Measurements from ENCODE around the gene ANKMY1. TPM values are rescaled to one million over a fixed set of nuclear protein-coding genes. Genes with fewer than 3 reads are reported as not detected.

Gene ANKMY1
- total and polyA plus RNA-seq, 3 experiments from 2014 or later = 15.8 to 27.9 (median 22.4) TPM

- no peaks in the 10 kb centered on the region for H3K27me3 ChIP-seq (ENCODE audit: insufficient read depth, low read length, poor library complexity, severe bottlenecking)
- H3K9me3 ChIP-seq (ENCODE audit: low read length) = no peaks in the 10 kb centered on the region
- peaks cover 49 to 73% (median 66%) of the 10 kb centered on the region in 3 donors for H3K4me1 Mint-ChIP-seq
- no peaks in the 10 kb centered on the region for H3K27me3 Mint-ChIP-seq
- H3K27ac Mint-ChIP-seq = peak overlapping the region in 3 of 8 donors; percentile 42 to 55 (median 52)
- peak overlapping the region in 1 of 7 donors; percentile 61 for H3K4me3 Mint-ChIP-seq
- H3K36me3 ChIP-seq (ENCODE audit: insufficient read depth, low read length) = peaks cover 5% of the 10 kb centered on the region
- ChIA-PET CTCF (interaction anchor here (1.8 kb wide), 1 partner anchor 69 kb away, joined by 4 read pairs; no protein-coding TSS in a partner anchor), POLR2A (no interaction called here)
- DNase-seq = no peak
- H3K4me1 ChIP-seq (ENCODE audit: insufficient read depth, low read length) = peaks cover 44% of the 10 kb centered on the region
- no peak overlapping the region for H3K4me3 ChIP-seq (ENCODE audit: low read length)
- H3K36me3 Mint-ChIP-seq = peaks cover 6 to 39% (median 7%) of the 10 kb centered on the region in 3 donors
- H3K9me3 Mint-ChIP-seq = no peaks in the 10 kb centered on the region
- H3K27ac ChIP-seq (ENCODE audit: low read depth, low read length) = no peak overlapping the region
Measured at GRCh38 chr2:240582781-240583180, 25.0 kb upstream of the ANKMY1 start.

GRCh38 chr2:240581811-240582210 lies 24.0 kb upstream of the ANKMY1 start:
- ChIA-PET POLR2A (interaction anchor here (0.7 kb wide), 1 partner anchor 16 kb away, joined by 3 read pairs; no protein-coding TSS in a partner anchor), CTCF (interaction anchor here (1.0 to 1.8 kb wide), 2 partner anchors 21 to 68 kb away, joined by 3 to 4 read pairs; partner anchors contain the start of gene DUSP28)
- peak overlapping the region in 1 of 7 donors; percentile 61 for H3K4me3 Mint-ChIP-seq
- peaks cover 37% of the 10 kb centered on the region for H3K4me1 ChIP-seq (ENCODE audit: insufficient read depth, low read length)
- H3K27ac Mint-ChIP-seq = peak overlapping the region in 4 of 8 donors; percentile 42 to 64 (median 55)
- no peak overlapping the region for H3K27ac ChIP-seq (ENCODE audit: low read depth, low read length)
- H3K4me3 ChIP-seq (ENCODE audit: low read length) = no peak overlapping the region
- no peaks in the 10 kb centered on the region for H3K27me3 ChIP-seq (ENCODE audit: insufficient read depth, low read length, poor library complexity, severe bottlenecking)
- H3K36me3 ChIP-seq (ENCODE audit: insufficient read depth, low read length) = peaks cover 5% of the 10 kb centered on the region
- peaks cover 6 to 42% (median 7%) of the 10 kb centered on the region in 3 donors for H3K36me3 Mint-ChIP-seq
- H3K4me1 Mint-ChIP-seq = peaks cover 42 to 66% (median 58%) of the 10 kb centered on the region in 3 donors
- H3K27me3 Mint-ChIP-seq = no peaks in the 10 kb centered on the region
- no peaks in the 10 kb centered on the region for H3K9me3 ChIP-seq (ENCODE audit: low read length)
- no peaks in the 10 kb centered on the region for H3K9me3 Mint-ChIP-seq
- no peak for DNase-seq

GRCh38 chr2:240579771-240580614 lies 22.2 kb upstream of the ANKMY1 start:
- Histone ChIP-seq H3K27ac (ENCODE audit: low read depth, low read length) (no peak overlapping the region), H3K4me1 (ENCODE audit: insufficient read depth, low read length) (peaks cover 29% of the 10 kb centered on the region), H3K27me3 (ENCODE audit: insufficient read depth, low read length, poor library complexity, severe bottlenecking) (no peaks in the 10 kb centered on the region), H3K4me3 (ENCODE audit: low read length) (no peak overlapping the region), H3K9me3 (ENCODE audit: low read length) (no peaks in the 10 kb centered on the region), H3K36me3 (ENCODE audit: insufficient read depth, low read length) (peaks cover 21% of the 10 kb centered on the region)
- Mint-ChIP-seq H3K4me1 (peaks cover 33 to 53% (median 49%) of the 10 kb centered on the region in 3 donors), H3K4me3 (peak overlapping the region in 6 of 7 donors; percentile 8 to 69 (median 56)), H3K27me3 (no peaks in the 10 kb centered on the region), H3K27ac (peak overlapping the region; percentile 59 to 91 (median 84)), H3K36me3 (peaks cover 6 to 52% (median 7%) of the 10 kb centered on the region in 3 donors), H3K9me3 (no peaks in the 10 kb centered on the region)
- POLR2A ChIA-PET = interaction anchor here (1.1 to 2.1 kb wide), 4 partner anchors 13 to 65 kb away, joined by 4 to 38 read pairs (median 7); partner anchors contain the start of genes ANKMY1 and RNPEPL1
- CTCF ChIA-PET = interaction anchor here (1.0 to 3.0 kb wide), 15 partner anchors 9 to 66 kb away, joined by 3 to 50 read pairs (median 8); partner anchors contain the start of genes ANKMY1, DUSP28 and RNPEPL1
- DNase-seq = peak; percentile 70 to 89 (median 76)

GRCh38 chr2:240579071-240579762 lies 21.4 kb upstream of the ANKMY1 start:
- CTCF ChIA-PET = interaction anchor here (1.0 to 3.0 kb wide), 15 partner anchors 9 to 65 kb away, joined by 3 to 50 read pairs (median 8); partner anchors contain the start of genes ANKMY1, DUSP28 and RNPEPL1

GRCh38 chr2:240578488-240578887 lies 20.7 kb upstream of the ANKMY1 start:
- no peaks in the 10 kb centered on the region for H3K9me3 ChIP-seq (ENCODE audit: low read length)
- Mint-ChIP-seq H3K4me3 (no peak overlapping the region), H3K36me3 (peaks cover 6 to 56% (median 7%) of the 10 kb centered on the region in 3 donors), H3K4me1 (peaks cover 25 to 42% (median 41%) of the 10 kb centered on the region in 3 donors), H3K9me3 (no peaks in the 10 kb centered on the region), H3K27ac (peak overlapping the region in 5 of 8 donors; percentile 36 to 85 (median 48)), H3K27me3 (no peaks in the 10 kb centered on the region)
- H3K4me3 ChIP-seq (ENCODE audit: low read length) = no peak overlapping the region
- peaks cover 21% of the 10 kb centered on the region for H3K4me1 ChIP-seq (ENCODE audit: insufficient read depth, low read length)
- no peak overlapping the region for H3K27ac ChIP-seq (ENCODE audit: low read depth, low read length)
- DNase-seq = no peak
- POLR2A ChIA-PET = interaction anchor here (1.3 to 2.4 kb wide), 2 partner anchors 10 to 12 kb away, joined by 4 to 8 read pairs; no protein-coding TSS in a partner anchor
- CTCF ChIA-PET = interaction anchor here (1.5 to 3.0 kb wide), 4 partner anchors 12 to 64 kb away, joined by 5 to 50 read pairs (median 22); partner anchors contain the start of gene DUSP28
- H3K27me3 ChIP-seq (ENCODE audit: insufficient read depth, low read length, poor library complexity, severe bottlenecking) = no peaks in the 10 kb centered on the region
- peaks cover 27% of the 10 kb centered on the region for H3K36me3 ChIP-seq (ENCODE audit: insufficient read depth, low read length)

More at GRCh38 chr2:240579071-240579762, 21.4 kb upstream of the ANKMY1 start:
- H3K27ac Mint-ChIP-seq = peak overlapping the region; percentile 59 to 91 (median 85)
- H3K4me3 Mint-ChIP-seq = peak overlapping the region in 5 of 7 donors; percentile 5 to 69 (median 54)
- H3K36me3 Mint-ChIP-seq = peaks cover 6 to 54% (median 7%) of the 10 kb centered on the region in 3 donors
- Histone ChIP-seq H3K9me3 (ENCODE audit: low read length) (no peaks in the 10 kb centered on the region), H3K4me1 (ENCODE audit: insufficient read depth, low read length) (peaks cover 21% of the 10 kb centered on the region), H3K27me3 (ENCODE audit: insufficient read depth, low read length, poor library complexity, severe bottlenecking) (no peaks in the 10 kb centered on the region), H3K36me3 (ENCODE audit: insufficient read depth, low read length) (peaks cover 27% of the 10 kb centered on the region), H3K4me3 (ENCODE audit: low read length) (no peak overlapping the region), H3K27ac (ENCODE audit: low read depth, low read length) (no peak overlapping the region)
- H3K4me1 Mint-ChIP-seq = peaks cover 25 to 46% (median 42%) of the 10 kb centered on the region in 3 donors
- H3K9me3 Mint-ChIP-seq = no peaks in the 10 kb centered on the region
- POLR2A ChIA-PET = interaction anchor here (1.1 to 2.4 kb wide), 5 partner anchors 12 to 65 kb away, joined by 4 to 38 read pairs (median 7); partner anchors contain the start of genes ANKMY1 and RNPEPL1
- no peak for DNase-seq
- no peaks in the 10 kb centered on the region for H3K27me3 Mint-ChIP-seq

- Histone ChIP-seq H3K36me3 (ENCODE audit: insufficient read depth, low read length) (peaks cover 27% of the 10 kb centered on the region), H3K9me3 (ENCODE audit: low read length) (no peaks in the 10 kb centered on the region), H3K27ac (ENCODE audit: low read depth, low read length) (no peak overlapping the region), H3K4me3 (ENCODE audit: low read length) (no peak overlapping the region), H3K27me3 (ENCODE audit: insufficient read depth, low read length, poor library complexity, severe bottlenecking) (no peaks in the 10 kb centered on the region), H3K4me1 (ENCODE audit: insufficient read depth, low read length) (peaks cover 21% of the 10 kb centered on the region)
- Mint-ChIP-seq H3K9me3 (no peaks in the 10 kb centered on the region), H3K36me3 (peaks cover 6 to 56% (median 7%) of the 10 kb centered on the region in 3 donors), H3K4me3 (no peak overlapping the region), H3K27ac (peak overlapping the region in 2 of 8 donors; percentile 15 to 48), H3K4me1 (peaks cover 25 to 42% (median 37%) of the 10 kb centered on the region in 3 donors), H3K27me3 (no peaks in the 10 kb centered on the region)
- no peak for DNase-seq
- CTCF ChIA-PET = interaction anchor here (1.5 to 3.0 kb wide), 3 partner anchors 13 to 64 kb away, joined by 5 to 27 read pairs (median 17); partner anchors contain the start of gene DUSP28
- POLR2A ChIA-PET = interaction anchor here (1.3 to 2.4 kb wide), 2 partner anchors 9 to 12 kb away, joined by 4 to 8 read pairs; no protein-coding TSS in a partner anchor
Measured at GRCh38 chr2:240578110-240578450, 20.3 kb upstream of the ANKMY1 start.

Data from CD8-positive, alpha-beta memory T cell (primary cell).